SH-SY5Y (cell line): ENCODE results near the gene TMEM176A.

Experiments
- GATA2 ChIP-seq: IDR thresholded peaks from 2 replicates; pipeline ENCODE4 v1.6.1; 2011; ENCODE audit warnings: mild to moderate bottlenecking, low read depth, low read length
- GATA3 ChIP-seq: IDR thresholded peaks from 2 replicates; pipeline ENCODE4 v1.6.1; 2011; ENCODE audit warnings: low read depth, mild to moderate bottlenecking, low read length, moderate library complexity

TMEM176A gene, protein sequence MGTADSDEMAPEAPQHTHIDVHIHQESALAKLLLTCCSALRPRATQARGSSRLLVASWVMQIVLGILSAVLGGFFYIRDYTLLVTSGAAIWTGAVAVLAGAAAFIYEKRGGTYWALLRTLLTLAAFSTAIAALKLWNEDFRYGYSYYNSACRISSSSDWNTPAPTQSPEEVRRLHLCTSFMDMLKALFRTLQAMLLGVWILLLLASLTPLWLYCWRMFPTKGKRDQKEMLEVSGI

DNA sequence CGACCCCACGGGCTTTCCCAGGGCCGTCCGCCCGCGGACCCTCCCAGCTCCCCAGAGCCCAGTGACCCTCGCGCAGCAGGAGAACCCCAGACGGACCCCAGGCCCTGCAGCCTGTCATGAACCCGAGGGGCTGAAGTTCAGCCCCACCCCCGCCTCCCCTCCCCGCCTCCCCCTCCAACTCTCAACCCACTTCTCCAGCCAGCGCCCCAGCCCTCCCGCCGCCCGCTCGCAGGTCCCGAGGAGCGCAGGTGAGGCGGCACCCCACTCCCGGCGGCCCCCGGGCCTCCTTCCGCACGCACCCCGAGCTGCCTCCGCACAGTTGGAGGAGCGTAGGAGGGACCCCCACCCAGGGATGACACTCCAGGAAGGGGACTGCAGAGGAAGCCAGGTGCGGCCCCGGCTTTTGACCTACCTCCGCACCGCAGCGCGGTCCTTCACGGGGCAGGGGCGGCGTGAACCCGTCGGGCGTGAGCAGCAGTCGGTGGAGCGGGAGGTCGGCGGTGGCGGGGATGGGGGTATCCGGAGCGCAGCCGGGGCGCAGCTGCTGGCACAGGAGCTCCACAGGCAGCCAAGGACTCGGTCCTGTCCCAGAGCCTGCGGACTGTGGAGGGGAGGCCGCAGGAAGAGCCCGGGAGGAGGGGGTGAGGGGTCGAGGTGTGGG is at the start of gene TMEM176A:
Gene TMEM176A (plus strand): TSS at position 189 of the 661 bp plus-strand sequence. CDS start 782 bp downstream, outside the sequence.
- TF ChIP-seq GATA2 (no peak), GATA3 (no peak)

DNA sequence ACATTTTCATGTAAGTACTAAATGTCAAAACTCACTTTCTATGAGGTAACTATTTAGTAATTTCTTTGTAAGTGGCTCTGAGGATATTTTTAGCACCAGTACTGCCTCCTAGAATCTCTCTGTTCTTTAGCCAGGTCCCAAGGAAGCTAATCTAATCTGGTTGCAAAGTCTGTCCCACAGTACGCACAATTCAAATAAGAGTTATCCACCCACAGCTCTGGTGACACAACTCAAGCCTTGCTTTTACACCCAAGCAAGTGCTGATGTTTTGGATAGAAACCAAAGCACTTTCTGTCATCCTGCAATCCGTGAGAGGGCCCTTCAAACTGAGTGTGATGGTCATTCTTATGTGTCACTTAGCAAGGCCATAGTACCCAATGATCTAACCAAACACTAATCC is 48.9 kb upstream of the TMEM176A start:
- TF ChIP-seq GATA2 (no peak), GATA3 (no peak)

DNA sequence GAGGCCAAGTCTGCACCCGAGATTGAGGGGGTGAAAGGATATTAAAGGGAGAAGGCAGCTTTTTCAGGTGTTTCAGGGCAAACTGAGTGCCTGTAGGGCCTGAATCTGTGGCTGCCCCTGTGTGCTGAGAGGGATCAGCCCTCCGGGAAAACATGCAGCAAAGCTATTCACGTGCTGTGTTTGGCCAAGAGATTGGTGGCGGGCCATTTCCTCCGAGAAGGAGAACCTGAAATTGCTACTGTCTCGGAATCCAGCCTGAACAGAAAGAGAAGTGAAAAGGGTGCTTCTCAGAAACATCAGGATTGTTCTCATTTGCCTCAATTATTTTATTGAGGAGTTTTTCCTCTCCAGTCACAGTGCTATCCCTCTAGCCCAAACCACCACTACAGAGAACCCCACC is 47.3 kb upstream of the TMEM176A start:
- TF ChIP-seq GATA2 (no peak), GATA3 (no peak)

DNA sequence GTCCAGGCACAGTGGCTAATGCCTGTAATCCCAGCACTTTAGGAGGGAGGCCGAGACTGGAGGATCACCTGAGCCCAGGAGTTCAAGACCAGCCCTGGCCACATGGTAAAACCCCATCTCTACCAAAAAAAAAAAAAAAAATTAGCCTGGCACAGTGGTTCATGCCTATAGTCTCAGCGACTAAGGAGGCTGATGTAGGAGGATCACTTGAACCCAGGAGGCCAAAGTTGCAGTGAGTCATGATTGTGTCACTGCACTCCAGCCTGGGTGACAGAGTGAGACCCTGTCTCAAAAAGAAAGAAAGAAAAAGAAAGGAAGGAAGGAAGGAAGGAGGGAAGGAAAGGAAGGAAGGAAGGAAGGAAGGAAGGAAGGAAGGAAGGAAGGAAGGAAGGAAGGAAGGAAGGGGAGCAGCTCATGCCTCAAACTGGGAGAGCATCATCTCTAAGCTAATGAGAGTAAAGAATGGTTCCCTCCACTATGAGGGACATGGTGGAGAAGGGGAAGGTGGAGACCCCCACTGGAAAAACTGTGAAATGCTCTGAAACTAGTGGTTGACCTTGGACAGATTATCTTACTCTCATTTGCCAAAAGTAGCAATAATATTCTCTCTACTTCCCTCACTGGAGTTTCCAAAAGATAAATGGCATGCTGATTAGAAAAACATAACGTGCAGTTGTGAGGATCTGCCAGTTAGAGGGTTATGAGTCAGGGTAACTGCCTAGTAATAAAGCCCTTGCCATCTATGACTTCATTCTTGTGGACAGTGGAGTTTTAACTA is 46.6 kb upstream of the TMEM176A start:
- TF ChIP-seq GATA3 (no peak), GATA2 (no peak)

DNA sequence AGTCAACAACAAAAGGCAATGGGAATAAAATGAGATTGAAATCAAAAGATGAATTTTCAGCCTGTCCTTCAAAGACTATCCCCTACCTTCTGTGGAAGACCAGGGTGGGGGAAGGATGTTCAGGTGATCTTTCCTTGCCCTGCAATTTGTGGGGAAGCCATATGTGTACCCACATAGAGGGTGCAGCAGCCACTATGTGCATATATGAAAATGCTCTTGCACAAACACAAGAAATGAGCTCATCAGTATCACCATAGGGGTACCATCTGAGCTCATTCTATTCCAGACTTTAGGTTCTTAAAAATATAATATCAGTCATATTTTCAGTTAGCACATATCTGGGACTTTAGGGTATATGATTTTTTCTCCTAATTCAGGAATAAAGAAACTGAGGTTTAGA is 45.6 kb upstream of the TMEM176A start:
- TF ChIP-seq GATA2 (no peak), GATA3 (no peak)

DNA sequence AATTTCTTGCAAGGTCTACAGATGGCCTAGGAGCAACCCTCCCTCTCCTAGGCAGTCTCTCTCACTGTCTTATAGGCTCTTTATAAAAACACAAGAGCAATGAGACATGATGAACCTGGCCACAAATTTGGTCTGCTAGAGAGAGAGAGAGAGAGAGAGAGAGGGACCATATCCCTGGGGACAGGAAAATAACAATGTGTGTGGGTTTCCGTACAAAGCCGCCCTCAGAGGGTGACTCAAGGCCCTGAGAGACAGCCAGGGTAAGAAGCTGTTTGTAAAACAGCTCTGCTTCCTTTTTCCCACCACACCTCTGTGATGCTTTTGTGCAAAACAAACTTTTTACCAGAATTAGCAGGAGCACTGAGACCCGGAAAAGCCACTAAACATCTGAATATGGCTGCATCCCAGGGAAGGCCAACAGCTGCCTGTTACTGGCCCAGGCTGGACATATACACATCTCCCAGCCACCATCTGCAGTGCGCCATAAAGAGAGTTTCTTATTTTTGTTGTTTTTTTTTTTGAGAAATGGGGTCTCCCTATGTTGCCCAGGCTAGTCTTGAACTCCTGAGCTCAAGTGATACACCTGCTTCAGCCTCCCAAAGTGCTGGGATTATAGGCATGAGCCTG is 45.0 kb upstream of the TMEM176A start:
- TF ChIP-seq GATA3, result no peak
- TF ChIP-seq GATA2, result no peak

DNA sequence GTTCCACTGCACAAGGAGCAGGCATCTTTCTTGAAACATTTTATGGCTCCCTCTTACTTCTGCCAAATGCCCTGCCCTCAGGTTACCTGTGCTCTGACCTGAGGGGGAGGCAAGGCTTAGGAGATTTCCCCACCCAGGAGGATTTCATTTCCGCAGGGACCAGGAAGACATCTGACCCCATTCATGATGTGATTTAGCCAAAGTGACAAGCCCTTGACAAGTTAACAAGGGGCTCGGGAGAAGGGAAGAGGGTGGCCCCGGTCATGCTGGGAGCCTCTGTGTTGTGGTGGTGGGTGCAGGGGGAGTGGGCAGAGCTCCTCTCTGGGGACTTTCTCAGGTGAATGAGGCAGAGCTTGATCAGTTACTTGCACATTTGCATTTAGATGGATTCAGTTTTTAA is 44.4 kb upstream of the TMEM176A start:
- TF ChIP-seq GATA3, result no peak

DNA sequence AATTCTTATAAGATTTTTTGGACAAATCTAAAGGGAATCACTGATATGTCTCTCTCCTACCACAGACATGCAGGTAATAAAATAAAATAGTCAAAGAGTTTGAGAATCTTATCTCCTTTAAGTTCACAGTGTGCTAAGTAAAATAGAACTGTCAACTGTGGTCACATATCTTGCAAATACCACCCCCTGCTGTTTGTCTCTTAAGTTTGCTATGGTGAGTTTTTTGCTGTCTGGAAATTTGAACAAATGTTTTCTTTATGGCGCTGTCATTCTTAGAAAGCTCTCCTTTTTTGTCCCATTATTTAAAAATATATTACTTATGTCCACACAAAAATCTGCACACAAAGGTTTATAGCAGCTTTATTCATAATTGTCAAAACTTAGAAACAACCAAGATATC is 43.7 kb upstream of the TMEM176A start:
- TF ChIP-seq GATA3, result no peak
- TF ChIP-seq GATA2, result no peak

DNA sequence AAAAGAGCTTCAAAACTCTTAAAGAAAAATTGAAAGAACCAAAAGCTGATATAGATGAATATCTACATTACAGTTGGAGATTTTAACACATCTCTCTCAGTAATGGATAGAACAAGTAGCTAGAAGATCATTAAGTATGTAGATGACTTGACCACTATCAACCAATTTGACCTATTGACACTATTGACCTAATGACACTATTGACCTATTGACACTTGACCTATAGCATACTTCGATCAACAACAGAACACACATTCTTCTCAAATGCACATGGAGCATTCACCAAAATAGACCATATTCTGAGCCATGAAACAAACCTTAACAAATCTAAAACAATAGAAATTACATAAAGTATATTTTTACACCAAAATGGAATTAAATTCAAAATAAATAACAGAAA is 41.1 kb upstream of the TMEM176A start:
- TF ChIP-seq GATA3 (no peak), GATA2 (no peak)

DNA sequence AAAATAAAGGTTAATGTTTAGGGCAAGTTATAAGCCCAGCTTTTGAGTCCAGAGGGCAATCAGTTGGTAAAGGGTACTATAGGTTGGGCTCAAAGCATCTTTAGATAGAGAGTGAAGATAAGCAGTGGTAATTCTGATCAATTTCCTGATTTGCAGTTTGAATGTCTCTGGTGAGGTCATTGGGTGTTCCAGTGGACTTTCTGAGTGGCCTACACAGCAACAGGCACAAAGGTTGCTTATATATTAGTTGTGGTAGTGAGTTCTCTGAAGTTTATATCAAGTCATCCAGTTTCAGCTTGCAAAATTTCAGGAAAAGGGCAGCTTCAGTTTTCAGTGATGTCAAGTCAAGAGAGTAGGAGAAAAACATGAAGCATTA is 34.2 kb upstream of the TMEM176A start:
- no peak for TF ChIP-seq GATA3
- no peak for TF ChIP-seq GATA2

DNA sequence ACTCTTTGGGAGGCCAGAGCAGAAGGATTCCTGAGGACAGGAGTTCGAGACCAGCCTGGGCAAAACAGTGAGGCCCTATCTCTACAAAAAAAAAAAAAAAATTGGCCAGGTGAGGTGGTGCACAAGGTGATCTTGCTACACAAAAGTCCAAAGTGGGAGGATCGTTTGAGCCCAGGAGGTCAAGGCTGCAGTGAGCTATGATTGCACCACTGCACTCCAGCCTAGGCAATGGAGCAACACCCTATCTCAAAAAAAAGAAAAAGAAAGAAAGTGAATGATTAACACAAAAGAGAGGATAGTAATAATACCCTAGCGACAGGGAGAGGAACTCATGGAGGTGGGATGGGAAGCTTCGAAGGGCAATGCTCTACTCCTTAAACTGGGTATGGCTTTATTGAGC is 30.8 kb upstream of the TMEM176A start:
- no peak for TF ChIP-seq GATA3
- no peak for TF ChIP-seq GATA2

DNA sequence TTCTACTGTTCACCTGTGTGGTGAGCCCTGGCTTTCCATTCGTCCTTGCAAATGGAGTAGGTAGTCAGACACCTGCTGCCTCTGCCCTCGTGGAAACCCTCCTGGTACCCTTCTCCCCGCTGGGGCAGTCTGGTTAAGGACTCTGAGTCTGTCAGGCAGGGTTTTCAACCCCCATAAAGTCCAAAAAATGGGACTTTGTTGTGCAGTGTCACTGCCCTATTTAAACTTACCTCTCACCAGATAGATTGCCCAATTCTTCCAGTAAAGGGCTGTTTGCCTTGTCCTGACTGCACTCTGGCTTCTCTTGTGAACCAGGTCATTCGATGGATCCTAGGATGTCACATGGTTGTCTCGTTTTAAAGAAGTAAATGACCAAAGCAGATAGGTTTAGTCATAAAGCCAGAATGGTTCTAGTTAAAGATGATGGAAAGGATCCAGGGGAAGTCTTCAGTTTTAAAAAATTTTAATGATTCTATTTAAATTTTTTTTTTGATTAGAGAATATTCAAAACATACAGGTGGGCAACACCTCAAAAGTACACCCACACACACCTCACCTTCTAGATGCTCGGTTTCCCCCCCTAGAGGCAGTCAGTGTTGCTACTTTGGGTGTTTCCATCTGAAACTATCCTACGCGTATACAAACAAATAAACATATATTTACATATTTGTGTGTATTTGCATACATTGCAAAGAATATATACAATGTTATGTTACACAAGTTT is 22.4 kb upstream of the TMEM176A start:
- TF ChIP-seq GATA2 (no peak), GATA3 (no peak)

DNA sequence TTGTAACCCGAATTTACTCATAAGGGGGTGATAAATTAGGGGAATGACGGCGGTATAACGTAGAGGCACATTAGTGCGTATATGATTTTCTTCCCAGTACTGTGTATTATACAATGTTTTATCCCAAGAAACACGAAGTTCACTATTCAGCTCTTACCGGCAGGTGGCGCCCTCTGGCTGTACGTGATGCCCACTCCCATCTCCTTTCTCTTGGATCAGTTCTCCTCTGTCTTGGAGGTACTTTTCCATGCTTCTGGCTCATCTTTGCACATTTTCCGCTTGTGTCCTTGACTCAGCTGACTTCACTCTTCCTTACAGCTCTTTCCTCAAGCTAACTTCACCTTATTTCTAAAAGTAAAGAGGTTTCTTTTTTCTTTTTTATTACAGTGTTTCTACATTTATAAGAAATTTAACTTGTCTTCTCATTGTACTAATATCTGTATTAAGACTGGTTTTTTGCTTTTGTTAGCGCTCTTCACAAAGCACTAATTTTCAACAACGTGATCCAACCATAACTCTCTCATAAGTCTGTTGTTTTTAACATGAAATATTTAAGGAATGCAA is 21.7 kb upstream of the TMEM176A start:
- no peak for TF ChIP-seq GATA3
- no peak for TF ChIP-seq GATA2

DNA sequence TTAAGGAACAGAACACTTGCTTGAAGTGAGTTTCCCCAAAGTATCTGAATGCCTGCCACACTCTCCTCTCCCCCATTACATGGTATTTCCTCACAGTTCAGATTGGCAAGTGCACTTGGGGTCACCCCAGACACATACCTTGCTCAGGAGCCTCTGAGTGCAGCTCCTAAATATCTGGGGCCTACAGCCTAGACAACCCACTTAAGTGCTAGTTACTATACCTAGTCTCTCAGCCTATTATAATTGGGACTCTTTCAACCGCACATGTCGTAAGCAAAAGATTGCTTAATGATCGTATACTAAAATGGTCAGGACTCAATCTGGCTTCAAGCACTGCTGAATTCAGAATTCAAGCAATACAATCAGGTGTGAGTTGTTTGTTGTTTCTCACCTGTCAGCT is 20.3 kb upstream of the TMEM176A start:
- TF ChIP-seq GATA2 (no peak), GATA3 (no peak)

DNA sequence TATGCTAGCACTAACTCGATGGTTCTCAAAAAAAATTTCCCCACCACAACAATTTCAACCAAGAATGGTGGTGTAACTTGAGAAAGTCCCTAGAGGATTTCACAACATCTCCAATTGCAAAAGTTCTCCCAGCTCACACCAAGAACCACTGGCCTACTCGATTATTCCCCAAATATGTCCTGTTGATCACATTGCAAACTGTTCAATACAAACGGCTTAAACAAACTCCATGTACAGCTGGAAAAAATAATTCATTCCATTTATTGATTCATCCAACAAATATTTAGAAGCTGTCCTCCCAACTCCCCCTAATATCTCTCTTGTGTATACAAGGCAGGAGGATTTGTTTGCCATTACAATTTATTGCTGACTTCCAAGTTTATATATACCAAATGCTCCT is 19.5 kb upstream of the TMEM176A start:
- TF ChIP-seq GATA3, result no peak
- no peak for TF ChIP-seq GATA2
